SK-N-SH (cell line): Measurements from ENCODE around the gene USP30.

Source experiments
- TF ChIP-seq, protein P1 (sequence below): fragments of 200-600 bp; sonication (generic); IDR thresholded peaks from 2 replicates; pipeline ENCODE4 v1.6.1; 2017; ENCODE audit warnings: antibody characterized with exemption, mild to moderate bottlenecking, moderate library complexity
- TF ChIP-seq, protein P2 (sequence below): IDR thresholded peaks from 2 replicates; pipeline ENCODE4 v1.4.0; 2012; ENCODE audit warnings: low read depth, borderline replicate concordance

GRCh38 chr12:109097140-109097434, 44.7 kb downstream of the USP30 start:
- TF ChIP-seq, protein P1, sequence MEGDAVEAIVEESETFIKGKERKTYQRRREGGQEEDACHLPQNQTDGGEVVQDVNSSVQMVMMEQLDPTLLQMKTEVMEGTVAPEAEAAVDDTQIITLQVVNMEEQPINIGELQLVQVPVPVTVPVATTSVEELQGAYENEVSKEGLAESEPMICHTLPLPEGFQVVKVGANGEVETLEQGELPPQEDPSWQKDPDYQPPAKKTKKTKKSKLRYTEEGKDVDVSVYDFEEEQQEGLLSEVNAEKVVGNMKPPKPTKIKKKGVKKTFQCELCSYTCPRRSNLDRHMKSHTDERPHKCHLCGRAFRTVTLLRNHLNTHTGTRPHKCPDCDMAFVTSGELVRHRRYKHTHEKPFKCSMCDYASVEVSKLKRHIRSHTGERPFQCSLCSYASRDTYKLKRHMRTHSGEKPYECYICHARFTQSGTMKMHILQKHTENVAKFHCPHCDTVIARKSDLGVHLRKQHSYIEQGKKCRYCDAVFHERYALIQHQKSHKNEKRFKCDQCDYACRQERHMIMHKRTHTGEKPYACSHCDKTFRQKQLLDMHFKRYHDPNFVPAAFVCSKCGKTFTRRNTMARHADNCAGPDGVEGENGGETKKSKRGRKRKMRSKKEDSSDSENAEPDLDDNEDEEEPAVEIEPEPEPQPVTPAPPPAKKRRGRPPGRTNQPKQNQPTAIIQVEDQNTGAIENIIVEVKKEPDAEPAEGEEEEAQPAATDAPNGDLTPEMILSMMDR = no peak
- TF ChIP-seq, protein P2, sequence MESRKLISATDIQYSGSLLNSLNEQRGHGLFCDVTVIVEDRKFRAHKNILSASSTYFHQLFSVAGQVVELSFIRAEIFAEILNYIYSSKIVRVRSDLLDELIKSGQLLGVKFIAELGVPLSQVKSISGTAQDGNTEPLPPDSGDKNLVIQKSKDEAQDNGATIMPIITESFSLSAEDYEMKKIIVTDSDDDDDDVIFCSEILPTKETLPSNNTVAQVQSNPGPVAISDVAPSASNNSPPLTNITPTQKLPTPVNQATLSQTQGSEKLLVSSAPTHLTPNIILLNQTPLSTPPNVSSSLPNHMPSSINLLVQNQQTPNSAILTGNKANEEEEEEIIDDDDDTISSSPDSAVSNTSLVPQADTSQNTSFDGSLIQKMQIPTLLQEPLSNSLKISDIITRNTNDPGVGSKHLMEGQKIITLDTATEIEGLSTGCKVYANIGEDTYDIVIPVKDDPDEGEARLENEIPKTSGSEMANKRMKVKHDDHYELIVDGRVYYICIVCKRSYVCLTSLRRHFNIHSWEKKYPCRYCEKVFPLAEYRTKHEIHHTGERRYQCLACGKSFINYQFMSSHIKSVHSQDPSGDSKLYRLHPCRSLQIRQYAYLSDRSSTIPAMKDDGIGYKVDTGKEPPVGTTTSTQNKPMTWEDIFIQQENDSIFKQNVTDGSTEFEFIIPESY = no peak
